Endothelial cell of hepatic sinusoid (primary cell): ENCODE measurements around the gene AIG1.
"Not testable (repeated sequence)": the region's sequence is repeated elsewhere in the genome, so short reads cannot be mapped to it uniquely, and the experiment has no call there.

ENCODE experiments used
- in situ Hi-C: cut with HindIII; loops from 2 replicates; pipeline ENCODE4 v1.10.0; 2017; ENCODE audit warnings: low sequenced_read_pairs

The AIG1 gene

GRCh38 chr6:143313163-143313562 is 252.5 kb downstream of the AIG1 start:
- in situ Hi-C loops, result no loop called here

- in situ Hi-C loops, result no loop called here
Measured at GRCh38 chr6:143321491-143322086, 260.9 kb downstream of the AIG1 start.

- in situ Hi-C loops, result no loop called here
Measured at GRCh38 chr6:143322386-143322785, 261.7 kb downstream of the AIG1 start.

GRCh38 chr6:143323729-143324470 is 263.2 kb downstream of the AIG1 start:
- in situ Hi-C loops, result no loop called here

- in situ Hi-C loops, result no loop called here
Measured at GRCh38 chr6:143325379-143326140, 264.9 kb downstream of the AIG1 start.

- in situ Hi-C loops, result no loop called here
Measured at GRCh38 chr6:143328876-143329275, 268.2 kb downstream of the AIG1 start.

- in situ Hi-C loops, result no loop called here
Measured at GRCh38 chr6:143329323-143329722, 268.6 kb downstream of the AIG1 start.

GRCh38 chr6:143331362-143331761 is 270.7 kb downstream of the AIG1 start:
- in situ Hi-C loops, result no loop called here

GRCh38 chr6:143332153-143332845 is 271.6 kb downstream of the AIG1 start:
- in situ Hi-C loops, result no loop called here

GRCh38 chr6:143333081-143333480 is 272.4 kb downstream of the AIG1 start:
- in situ Hi-C loops, result no loop called here

- in situ Hi-C loops, result no loop called here
Measured at GRCh38 chr6:143333749-143334520, 273.2 kb downstream of the AIG1 start.

- in situ Hi-C loops, result no loop called here
Measured at GRCh38 chr6:143335865-143336264, 275.2 kb downstream of the AIG1 start.

- in situ Hi-C loops, result no loop called here
Measured at GRCh38 chr6:143336446-143337152, 275.9 kb downstream of the AIG1 start.

- in situ Hi-C loops, result no loop called here
Measured at GRCh38 chr6:143337201-143337949, 276.7 kb downstream of the AIG1 start.

- in situ Hi-C loops, result no loop called here
Measured at GRCh38 chr6:143339223-143339622, 278.5 kb downstream of the AIG1 start.

GRCh38 chr6:143345477-143345876 is 284.8 kb downstream of the AIG1 start:
- in situ Hi-C loops, result not testable (repeated sequence)

- in situ Hi-C loops, result no loop called here
Measured at GRCh38 chr6:143346004-143346403, 285.3 kb downstream of the AIG1 start.

- in situ Hi-C loops, result no loop called here
Measured at GRCh38 chr6:143348531-143348930, 287.8 kb downstream of the AIG1 start.

- in situ Hi-C loops, result no loop called here
Measured at GRCh38 chr6:143349530-143349929, 288.8 kb downstream of the AIG1 start.
